NCI-H345 (cell line): Measurements from ENCODE around the gene ANXA6.
A peak's percentile ranks its signal among the peaks of the same experiment; 100 is the strongest.

Source experiments
- DNase-seq: peaks from one replicate; lab custom pipeline; 2025; lab: John Stamatoyannopoulos, UW

The ANXA6 gene

DNA sequence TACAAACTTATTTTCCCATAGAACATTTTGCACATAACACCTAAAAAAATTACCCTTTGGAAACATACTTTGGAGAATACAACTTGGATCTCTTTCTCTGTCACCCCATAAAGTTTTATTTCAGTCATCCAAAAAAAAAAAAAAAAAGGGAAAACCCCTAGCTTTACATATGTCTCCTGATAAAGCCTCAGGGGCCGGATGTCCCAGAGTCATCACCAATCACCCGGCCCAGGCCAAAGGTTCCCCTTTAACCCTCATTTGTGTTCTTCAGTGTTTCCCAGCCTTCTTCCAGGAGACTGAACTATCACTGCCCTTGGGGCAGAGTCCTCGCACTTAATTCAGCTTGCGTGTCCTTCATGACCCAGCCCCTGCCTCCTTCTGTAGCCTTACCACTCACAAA, 28.8 kb downstream of the ANXA6 start:
- DNase-seq: no peak

DNA sequence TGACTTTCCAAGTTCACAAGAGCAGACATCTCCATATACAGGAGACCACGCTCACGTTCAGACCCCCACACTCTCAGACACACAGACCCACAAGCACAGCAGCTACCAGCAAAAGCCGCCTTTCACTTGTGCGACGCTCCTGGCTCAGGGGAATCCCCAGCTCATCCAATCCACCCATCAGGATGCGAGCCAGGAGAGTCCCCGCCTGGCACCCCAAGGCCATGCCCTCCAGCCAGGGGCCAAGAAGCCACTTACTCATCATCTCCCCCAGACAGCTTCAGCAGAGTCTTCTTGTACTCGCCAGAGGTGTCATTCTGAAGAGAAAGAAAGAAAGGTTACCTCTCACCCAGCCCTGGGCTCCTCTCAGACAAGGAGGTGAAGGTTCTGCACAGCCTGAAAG, 29.7 kb downstream of the ANXA6 start:
- no peak for DNase-seq

DNA sequence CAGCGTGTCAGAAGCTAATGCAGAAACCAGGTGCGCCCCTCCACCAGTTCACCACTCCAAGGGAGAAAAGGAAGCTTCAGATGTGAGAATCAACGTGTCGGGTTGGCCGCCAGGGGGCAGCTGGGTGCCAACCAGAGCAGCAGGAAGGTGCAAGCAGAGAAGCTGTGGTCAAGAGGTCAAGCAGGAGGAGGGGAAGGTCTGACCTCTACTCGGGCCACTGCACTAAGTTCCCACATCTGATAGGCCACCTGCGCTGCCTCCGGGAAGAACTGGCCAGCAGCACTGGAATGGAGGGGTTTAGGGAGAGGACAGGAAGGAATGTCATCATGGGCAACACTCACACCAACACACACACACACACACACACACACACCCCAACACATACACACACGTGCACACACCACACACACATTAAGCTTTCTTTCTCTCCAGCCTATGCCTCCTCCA, 31.4 kb downstream of the ANXA6 start:
- peak; percentile 57 for DNase-seq

DNA sequence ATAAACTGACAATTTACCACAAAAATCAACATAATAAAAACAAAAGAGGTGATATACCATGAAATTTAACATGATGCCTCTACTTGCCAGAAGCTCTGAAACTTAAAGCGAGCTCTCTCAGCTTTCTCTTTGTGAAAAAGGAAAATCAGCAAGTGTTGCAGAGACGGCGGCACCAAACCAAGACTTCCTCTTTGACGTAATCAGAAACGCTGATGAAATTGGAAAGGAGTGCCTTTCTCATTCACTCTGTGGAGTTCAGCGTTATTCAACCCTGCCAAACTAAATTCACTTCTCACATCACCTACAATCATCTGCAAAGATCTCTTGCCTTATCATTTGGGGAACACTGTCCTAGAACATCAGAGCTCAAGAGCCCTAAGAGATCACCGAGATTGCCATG, 32.2 kb downstream of the ANXA6 start:
- DNase-seq: no peak

DNA sequence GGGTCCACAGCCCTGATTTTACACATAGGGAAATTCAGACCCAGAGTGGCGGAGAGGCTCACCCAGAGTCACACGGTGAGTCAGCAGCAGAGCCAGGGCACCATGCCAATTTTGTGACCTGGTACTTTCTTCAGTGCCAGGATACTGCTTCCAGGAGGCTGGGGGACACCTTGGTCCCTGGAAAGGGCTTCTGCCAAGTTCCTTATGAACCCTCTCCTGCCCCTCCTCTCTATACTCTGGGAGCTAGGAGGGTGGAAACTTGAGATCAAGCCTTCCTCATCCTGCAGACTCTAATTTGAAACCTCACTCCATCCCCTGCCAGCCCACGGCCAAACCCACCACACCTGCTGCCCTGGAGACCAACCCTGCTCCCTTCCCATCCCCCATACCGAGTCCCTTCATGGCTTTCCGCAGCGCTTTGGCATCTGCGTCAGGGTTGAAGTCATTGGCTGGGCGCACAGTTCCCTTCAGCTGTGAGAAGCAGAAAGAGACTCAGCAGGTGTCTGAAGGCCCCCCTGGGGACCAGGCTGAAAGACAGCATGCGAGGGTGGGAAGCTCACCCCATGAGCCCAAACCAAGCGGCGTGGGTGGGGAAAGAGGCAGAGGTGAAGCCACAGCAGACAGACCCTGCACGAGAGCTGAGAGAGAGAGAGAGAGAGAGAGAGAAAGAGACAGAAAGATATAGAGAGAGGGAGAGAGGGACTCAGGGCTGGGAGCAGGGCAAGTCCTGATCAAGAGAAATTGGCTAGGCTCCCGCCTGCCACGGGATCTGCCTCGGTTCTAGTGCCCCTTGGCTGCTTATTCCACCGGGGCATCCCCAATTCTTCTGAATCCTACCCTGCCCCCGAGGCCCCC, 33.5 kb downstream of the ANXA6 start:
- peak; percentile 91 for DNase-seq

DNA sequence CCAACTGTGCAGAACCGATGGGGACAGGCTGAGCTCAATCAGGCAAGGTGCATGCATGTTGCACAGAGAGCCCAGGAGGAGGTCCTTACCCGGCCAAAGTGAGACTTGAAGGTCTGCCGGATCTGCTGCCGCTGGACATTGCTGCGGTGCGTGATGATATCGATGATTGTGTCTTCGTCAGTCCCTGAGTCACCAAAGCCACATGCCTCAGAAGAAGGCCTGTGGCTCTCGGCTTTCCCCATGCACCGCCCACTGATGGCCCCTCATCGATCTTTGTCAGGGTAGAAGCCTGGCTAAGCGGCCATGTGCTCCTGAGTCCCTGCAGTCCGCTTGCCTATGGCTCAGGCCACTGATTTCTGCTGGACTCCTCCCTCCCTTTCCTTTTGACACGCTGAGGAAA, 34.8 kb downstream of the ANXA6 start:
- DNase-seq: no peak

DNA sequence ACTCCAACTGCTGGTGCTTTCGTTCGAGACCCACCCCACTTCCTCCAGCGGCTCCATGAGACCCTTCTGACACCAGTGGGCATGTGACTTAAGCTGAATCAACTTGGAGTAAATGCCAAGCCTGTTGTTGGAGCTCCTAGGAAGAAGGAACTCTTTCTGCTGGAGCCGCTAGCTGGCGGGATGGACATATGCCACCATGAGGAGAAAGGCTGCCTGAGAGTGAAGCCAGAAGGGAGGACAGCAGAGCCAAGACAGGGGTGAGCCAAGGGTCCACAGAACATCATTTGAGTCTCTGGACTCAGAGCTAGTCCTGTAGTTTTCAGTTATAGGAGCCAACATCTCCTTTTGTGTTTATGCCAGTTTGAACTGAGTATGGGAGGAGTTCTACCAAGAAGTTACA, 35.9 kb downstream of the ANXA6 start:
- DNase-seq: no peak

DNA sequence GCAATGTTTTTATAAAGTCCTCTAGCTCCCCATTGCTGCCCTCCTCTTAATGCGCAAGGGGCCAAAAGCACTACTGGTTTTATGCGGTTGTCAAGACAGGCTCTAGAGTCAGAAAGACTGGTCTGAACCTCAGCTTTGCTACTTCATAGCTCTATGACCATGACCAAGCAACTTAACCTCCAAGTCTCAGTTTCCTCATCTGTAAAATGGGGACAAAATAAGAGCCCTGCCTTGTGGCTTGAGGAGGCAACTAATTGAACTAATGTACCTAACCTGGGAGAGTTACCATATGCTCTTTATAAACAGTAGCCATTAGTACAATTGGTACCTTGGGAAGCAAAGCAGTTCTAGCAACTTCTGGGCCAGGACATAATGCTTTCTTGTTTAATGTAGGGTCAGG, 36.5 kb downstream of the ANXA6 start:
- DNase-seq: no peak

DNA sequence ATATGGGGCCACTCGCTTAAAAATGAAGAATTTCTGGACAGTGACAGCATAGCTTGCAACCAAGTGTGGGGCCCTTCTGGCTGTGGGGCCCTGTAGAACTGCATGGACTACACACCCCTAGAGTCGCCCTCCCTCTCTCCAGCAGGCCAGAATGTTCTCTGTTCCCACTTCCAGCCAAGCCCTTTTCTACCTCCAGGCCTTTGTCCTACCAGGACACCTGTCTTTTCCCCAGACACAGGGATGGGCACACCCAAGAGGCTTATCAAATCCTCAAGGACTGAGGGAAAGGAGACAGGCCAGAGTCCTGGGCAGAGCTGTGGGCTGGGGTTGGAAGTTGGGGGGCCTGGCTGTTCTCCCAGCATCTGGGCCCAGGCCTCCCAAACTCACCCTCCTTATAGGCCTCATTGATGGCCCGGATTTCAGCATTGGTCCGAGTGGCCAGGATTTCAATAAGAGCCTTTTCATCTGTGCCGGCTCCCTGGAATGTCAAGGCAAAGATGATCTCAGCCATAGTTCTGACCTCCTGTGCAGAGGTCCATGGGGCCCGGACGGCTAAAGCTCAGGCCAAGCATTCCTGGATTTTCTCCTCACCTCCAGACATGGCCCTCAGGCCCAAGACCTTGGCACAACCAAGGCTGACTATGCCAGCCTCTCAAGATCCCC, 38.5 kb downstream of the ANXA6 start:
- no peak for DNase-seq

DNA sequence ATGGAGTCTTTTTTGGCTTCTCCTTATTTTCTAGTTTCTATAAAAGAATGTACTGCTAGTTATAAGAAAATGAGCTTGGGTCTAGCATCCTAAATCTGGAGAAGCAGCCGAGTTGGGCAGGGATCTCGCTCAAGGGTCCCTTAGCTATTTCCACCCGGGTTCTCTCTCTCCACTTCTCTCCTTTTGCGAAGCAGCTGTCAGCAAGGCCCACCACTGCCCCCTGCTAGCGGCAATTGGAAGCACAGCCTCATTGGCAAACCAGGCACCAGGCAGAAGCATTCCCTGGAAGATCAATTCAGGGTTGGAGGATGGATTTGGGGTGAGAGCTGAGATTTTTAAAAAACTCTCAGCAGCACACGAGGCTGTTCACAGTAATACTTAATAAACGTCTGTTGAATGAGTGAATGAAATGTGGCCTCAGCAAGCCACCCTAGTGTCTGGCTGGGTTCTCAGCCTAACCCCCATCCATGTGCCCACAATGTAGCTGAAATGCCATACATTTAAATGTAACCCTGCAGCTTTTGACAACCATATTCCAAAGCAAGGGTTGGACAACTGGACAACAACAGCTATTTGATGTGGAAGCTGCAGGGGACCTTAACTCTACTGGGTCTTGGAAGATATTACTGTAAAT, 42.2 kb downstream of the ANXA6 start:
- DNase-seq: peak; percentile 63

DNA sequence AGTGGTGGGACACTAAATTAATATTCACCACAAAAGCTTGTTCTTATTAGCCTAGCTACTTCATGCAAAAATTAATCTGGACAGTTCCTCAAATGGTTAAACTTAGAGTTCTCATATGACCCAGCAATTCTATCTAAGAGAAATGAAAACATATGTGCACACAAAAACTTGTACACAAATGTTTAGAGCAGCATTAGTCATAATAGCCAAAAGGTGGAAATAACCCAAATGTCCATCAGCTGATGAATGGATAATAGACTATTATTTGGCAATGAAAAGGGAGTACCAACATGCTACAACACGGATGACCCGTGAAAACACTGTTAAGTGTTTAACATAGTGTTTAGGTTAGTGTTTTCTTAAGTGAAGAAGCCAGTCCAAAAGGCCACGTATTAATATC, 43.9 kb downstream of the ANXA6 start:
- DNase-seq: no peak

DNA sequence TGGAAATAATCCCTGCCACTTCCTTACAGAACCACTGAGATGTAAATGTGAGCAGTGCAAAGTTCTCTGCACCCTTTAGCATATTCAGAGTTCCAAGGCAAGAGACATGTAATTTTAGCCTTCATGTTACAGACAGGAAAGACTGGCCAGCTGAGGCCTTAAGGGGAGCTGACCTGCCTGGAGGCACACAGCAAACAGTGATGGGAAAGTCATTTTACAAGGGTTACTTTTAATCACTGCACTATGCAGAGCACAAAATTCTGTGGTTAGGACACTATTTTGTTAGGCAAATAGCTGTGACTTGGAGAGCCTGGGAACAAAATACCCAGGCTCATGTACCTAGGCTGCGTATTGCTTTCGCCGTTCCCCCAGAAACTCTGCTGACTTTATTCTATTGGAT, 46.6 kb downstream of the ANXA6 start:
- no peak for DNase-seq

DNA sequence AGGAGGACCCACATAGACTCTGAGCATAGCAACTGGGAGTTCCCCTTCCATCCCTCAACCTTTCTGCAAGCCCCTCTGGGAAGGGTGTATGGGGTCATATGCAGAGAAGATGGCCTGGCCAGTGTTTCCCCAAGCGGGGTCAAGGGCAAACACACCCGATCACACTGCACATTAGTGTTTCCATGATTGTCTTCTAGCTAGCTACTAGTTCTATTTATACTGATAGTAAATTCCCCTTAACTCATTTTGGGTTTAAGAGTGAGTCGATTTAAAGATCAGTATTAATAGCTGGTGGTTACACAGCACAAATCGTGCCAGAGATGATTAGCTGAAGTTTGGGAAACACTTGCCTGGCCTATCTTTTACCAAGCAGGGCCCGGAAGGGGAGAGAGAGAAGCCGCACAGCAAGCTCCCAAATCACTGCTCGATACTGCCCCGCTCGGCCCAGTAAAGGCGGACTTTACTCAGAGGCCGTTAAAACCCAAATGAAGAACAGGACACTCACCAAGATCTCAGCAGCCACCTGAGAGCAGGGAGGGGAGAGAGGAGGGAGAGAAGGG, 47.4 kb downstream of the ANXA6 start:
- no peak for DNase-seq

DNA sequence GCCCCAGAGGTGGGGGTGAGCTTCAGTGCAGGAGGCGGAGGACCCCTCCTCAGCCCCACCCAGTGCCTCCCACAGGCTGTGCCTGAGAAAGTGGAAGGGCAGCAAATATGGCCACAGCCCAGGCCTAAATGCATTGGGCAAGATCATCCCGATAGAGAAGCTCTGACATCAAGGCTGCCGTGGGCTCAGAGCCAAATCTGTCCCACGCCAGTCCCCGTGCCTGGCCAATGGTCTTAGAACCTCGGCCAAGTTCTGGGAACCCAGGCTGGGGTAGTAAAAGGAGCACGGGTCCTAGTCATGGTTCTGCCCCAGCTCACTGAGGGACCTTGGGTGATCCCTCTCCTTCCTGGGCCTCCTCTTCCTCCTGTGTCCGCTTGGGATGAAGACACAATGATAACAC, 49.0 kb downstream of the ANXA6 start:
- no peak for DNase-seq

DNA sequence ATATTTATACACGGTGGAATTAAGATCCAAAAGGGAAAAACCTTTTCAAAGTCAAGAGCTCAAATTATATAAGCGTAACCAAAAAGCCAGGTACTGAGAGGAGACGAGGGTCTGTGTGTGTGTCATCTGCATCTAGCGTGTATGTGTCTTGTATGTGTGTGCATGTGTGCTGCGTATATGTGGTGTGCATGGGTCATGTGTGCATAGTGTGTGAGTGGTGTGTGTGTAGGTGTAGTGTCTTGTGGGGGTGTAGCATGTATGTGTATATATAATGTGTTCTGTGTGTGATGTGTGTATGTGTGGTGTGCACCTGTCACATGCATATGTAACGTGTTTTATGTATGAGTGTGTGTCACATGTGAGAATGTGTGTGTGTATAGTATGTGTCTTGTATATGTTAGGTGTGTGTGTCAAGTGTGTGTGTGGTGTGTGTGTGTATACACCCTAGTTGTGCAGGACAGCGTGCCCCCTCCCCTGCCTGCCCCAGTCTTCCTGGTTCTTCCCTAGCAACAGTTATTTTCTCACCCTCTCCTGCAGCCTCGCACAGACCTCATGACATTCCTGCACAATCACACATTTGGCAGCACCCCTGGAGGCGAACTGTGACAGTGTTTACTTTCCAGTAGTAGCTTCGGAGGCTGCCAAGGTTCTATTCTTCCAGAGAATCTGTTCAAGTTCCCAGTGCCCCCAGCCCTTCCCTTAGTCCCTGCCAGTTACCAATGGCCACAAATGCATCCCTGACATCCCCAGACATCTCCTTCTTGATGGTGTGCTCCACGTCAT, 49.6 kb downstream of the ANXA6 start:
- peak; percentile 1 for DNase-seq

DNA sequence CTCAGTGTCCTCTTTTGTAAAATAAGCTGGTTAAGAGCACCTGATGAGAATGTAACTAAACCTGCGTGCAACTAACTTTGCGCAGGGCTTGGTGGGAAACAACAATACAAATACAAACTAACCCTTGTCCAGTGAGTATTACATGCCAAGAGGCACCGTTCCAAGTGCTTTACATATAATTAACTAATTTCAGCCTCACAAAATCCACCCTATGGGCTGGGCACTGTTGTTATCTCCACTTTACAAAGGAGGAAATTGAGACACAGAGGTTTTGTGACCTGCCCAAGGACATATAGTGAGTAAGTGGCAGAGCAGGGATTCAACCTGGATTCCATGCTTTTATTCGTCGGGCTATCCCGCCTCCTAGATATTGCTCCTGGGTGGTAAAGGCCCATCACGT, 50.5 kb downstream of the ANXA6 start:
- no peak for DNase-seq

DNA sequence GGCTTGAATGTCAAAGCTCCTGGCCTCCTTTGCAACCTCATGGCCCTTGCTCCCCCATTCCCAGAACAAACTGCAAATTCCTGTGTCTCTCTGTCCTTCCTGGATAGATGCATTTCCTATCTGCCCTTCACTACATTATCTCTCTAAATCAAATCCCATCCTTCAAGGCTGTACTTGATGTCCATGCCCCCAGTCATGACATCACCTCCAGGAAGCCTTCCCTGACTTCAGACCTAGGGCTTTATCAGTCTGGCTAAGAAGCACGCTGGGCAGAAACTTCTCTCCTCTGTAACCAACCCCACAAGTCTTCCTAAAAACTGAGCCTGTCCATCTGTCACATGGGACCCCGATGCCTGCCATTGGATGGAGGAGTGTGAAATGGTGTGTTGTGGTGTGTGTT, 51.1 kb downstream of the ANXA6 start:
- no peak for DNase-seq

DNA sequence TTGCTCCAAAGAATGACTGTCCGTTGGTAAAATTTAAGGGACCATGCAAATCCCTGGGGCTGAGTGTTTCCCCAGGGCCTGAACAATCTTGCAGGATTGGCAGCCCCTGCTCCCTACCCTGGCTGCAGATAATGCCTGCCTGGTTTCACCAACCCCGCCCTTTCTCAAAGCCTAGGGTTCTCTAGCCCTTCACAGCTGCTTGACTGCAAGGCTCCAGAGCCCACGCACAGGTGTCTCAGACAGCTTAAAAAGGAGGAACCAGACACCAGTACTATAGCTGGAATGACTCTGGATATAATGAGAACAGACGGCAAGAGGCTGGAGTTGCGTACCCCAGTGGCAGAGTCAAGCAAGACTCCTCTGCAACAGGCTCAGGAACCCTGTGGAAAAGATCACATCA, 51.5 kb downstream of the ANXA6 start:
- DNase-seq: no peak

DNA sequence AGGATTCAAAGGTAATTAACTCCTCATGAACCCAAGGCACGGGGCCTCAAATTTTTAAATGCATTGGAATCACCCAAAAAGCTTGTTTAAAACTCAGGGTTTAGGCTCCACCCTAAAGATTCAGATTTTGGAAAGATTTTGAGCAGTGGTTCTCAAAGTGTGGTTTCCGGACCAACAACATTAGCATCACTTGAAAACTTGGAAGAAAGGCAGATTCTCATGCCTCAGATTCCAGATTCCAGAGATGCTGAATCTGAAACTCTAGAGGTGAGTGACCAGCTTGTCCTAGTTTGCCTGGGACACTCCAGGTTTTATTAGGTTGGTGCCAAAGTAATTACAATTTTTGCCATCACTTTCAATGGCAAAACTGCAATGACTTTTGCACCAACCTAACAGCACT, 52.0 kb downstream of the ANXA6 start:
- DNase-seq: no peak

DNA sequence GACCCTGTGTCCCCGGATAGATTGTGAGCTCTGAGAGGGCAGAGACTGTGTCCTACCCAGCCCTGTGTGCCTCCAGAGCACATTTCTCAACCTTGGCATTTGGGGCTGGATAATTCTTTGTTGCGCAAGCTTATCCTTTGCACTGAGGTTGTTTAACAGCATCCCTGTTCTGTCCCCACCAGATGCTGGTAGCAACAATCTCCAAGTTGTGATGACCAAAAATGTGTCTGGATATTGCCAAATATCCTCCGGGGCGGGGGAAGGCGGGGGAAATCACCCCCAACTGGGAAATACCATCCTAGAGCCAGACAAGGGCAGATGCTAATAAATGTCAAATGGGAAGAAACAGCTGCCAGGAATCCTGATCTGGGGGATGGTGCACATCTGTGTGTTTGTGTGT, 52.8 kb downstream of the ANXA6 start:
- no peak for DNase-seq

DNA sequence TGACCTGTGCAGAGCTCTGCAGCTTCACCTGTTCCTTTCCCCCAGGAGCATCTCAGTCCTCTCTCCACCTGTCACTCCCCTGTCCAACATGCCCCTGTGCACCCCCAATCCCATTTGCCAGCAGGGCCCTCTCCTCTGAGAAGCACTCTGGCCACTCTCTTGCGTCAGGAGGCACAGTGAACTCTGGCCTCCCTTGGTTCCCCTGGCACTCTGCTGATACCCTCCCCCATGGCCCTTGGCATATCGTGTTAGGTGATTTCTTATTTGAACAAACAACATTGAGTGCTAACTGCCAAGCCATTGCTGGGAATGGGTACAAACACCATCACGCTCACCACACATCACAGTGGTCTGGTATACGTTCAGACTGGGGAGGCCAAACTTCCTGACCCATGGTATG, 55.8 kb downstream of the ANXA6 start:
- DNase-seq: no peak

DNA sequence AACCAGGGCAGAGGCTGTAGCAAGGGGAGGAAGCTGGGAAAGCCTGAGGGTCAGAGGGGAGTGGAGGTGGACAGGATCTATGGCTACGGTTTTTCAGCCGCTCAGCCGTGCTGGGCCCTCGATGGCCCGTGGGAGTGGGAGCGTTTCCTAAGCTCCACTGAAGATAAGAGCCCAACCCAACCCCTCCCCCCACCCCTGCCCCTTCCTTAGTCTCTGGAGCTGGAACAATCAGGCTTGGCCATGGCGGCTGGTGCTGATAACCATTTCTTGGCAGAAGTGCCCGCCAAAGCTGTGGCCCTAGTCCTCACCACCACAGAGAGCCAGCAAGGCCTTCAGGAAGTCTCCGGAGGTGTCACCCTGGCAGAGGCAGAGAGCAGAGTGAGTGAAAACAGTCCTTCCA, 56.4 kb downstream of the ANXA6 start:
- DNase-seq: no peak
